ENCODE measurements around the gene SAMD4A.

SAMD4A gene

GRCh38 chr14:54638135-54638446 lies 71.2 kb downstream of the SAMD4A start:
- DNase-seq = no peak

DNA sequence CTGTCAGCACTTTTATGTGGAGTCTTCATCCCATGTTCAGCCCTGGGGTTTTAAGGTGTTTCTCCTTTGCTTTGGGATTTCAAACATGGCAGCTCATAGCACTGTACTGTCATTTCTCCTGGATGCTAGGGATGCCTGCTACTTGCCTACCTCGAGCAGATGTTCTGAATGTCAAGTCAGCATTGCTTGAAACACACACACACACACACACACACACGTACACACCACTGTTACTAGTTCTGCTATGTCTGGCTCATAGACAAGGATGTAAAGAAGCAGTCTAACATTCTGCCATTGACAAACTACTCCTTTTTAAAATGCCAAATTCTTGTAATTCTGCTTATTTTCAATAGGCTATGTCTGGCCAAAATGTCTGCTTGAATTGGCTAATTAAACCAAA lies 72.7 kb downstream of the SAMD4A start:
- DNase-seq = no peak

DNA sequence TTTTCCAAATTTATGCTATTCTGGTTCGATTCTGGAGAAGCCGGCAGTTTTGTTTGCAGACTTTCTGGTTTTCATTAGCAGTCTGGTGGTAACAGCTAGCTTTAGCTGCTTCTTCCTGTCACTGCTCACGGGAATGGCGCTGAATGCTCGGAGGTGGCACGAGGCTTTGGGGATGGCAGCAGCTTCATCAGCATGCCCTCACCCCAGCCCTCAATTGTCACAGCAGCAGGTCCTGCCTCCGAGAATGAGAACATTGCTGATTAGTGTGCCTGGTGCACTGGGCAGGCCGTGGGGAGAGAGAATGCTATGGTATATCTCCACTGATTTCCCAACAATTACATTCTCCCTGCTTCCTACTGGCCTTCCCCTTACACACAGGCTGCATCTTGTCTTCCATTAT lies 73.6 kb downstream of the SAMD4A start:
- no peak for DNase-seq

DNA sequence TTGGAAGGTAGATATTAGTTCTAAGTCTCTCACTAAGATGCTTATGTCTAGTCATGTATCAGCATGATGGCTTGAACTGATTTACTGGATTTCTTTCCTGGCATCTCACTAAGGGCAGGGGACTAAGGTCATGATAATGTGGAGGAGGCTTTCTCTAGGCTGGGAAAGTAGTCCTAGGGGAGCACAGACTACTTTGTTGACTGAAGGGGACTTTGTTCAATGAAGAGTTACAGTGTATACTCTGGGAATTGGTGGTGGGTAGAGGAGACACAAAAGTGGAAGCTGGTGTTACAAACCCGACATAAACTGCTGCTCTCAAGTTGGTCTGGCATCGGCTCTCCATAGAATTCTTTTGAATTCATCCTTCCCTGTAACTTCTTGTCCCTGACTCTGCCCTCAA lies 75.2 kb downstream of the SAMD4A start:
- DNase-seq = no peak

DNA sequence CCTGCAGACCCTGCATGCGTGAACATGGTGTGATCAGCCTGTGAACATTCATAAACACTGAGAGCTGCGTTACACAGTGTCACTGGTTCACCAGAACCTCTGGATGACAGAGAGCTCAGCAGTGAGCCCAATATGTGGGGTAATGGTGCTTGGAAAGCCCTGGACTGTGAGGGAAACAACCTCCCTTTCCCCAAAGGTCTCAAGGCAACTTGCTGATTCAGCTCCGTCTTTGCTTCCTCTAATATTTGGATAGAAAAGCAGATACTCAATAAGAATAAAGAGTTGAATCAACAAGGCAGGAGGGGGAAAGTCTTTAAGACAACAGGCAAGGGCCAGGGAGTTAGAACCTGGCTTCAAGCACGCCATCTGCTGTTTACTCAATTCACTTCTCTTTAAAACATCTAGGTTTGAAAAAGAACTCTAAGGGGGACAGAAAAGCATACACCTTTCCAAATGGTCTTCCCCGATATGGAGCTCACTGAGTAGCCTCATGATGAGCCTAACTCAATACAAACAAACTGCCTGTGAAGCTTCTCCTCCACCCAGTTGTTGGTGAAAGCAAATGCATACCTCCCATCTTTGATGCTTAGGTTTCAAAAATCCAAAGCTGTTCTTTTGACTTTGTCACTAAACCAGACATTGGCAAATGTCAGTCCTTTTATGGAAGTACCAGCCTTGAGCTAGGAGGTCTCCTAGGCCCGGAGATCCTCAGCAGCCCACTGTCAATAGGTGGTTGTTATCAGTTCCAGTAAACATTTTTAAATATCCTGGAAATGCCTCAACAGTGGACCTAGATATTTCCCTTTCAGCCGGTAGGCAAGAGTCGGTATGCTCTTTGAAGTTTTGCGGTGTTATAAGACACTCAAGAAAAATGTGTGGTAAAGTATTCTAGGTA lies 76.1 kb downstream of the SAMD4A start:
- no peak for DNase-seq

GRCh38 chr14:54643696-54644176 lies 76.8 kb downstream of the SAMD4A start:
- DNase-seq = no peak

DNA sequence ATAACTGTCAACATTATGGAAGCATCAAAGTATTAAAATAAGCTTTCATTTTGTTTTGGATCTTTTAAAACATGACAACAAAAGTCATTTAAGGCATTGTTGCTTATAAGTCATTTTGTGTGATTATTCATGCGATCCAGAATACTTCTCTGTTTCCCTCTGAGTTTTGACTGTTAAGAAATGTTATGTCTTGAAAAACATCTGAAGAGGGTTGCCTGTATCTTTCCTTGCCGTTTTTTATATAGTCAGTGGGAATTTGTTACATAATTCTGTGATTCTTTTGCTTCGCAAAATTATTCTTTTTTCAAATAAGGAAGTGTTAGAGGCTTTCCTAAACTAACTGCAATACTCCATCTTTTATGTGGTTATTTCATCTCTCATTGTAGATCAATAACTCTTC lies 78.7 kb downstream of the SAMD4A start:
- DNase-seq = no peak

GRCh38 chr14:54646626-54647025 lies 79.7 kb downstream of the SAMD4A start:
- no peak for DNase-seq

DNA sequence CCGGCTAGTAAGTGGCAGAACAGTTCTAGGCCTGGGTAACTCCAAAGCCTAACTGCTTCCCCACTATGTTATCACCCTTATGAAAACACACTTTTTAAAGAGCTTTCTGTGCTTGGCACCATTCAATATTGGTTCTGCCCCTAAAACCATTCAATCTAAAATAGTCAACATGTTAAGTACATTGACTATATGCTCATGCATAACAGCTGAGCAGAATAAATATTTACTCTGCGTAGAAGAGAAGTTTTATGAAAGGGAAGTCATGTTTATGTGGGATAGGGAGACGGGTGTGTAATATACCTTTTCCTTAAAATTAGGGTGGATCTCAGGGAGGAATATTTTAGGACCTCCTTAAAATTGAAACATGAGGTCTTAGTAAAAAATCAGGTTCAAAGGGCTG lies 80.5 kb downstream of the SAMD4A start:
- DNase-seq = no peak

- DNase-seq = no peak
Measured at GRCh38 chr14:54649056-54649455, 82.1 kb downstream of the SAMD4A start.

- DNase-seq = no peak
Measured at GRCh38 chr14:54650331-54650958, 83.5 kb downstream of the SAMD4A start.

GRCh38 chr14:54650959-54651351 lies 84.0 kb downstream of the SAMD4A start:
- no peak for DNase-seq

DNA sequence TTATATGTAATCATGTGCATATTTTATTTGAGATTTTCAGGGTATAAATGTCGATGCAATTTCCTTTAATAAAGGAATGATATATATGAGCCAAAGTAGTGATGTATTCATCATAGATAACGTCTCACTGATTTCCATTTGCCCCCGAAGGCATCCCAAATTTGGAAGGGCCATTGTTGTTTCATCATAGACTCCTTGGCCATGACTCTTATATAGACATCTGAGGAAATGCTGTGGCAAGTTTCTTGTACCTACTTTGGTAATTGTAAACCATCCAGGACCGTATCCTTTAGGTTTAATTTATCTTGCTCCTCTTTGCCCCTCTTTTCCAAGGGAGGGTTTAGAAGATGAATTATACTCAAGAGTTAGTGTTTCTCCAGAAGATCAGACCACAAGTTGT lies 84.7 kb downstream of the SAMD4A start:
- DNase-seq = no peak

GRCh38 chr14:54652188-54652587 lies 85.3 kb downstream of the SAMD4A start:
- DNase-seq = no peak

GRCh38 chr14:54652605-54653052 lies 85.7 kb downstream of the SAMD4A start:
- DNase-seq = no peak

GRCh38 chr14:54653712-54654469 lies 87.0 kb downstream of the SAMD4A start:
- DNase-seq = no peak

DNA sequence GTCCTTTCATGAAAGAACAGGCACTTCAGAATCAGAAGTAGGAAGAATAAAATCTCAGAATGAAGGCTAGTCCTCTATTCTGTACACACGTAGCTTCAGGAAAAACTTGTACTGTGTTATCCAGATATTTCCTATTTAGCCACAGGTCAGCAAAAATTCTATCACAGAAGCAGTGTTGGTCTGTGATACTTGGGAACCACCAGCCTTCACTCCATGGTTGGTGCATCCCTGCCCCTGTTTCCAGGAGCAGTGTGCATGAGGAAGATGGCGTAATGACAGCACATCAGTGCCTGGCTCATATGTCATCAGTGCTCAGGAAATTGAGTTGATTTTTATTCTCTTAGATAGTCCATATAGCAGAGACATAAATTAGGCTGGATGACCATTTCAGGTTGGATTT lies 87.7 kb downstream of the SAMD4A start:
- DNase-seq = no peak

DNA sequence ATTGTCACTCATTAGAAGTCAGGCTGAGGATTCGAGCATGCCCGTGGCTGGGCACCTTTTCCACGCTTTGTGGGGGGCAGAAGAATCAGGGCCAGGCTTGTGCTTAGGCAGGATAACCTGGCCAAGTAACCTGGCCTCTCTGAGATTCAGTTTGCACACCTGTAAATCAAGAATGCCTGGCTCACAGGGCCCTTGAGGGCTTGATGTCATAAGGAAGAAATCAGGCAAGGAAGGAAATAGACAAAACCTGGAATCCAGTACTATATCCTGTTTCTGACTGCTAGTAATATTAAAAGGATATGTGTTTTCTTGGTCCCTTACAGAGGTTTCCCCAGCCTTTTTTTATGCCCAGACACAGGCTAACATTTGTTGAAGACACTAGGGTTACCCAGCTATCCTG lies 91.9 kb downstream of the SAMD4A start:
- no peak for DNase-seq

- no peak for DNase-seq
Measured at GRCh38 chr14:54659365-54659764, 92.4 kb downstream of the SAMD4A start.

DNA sequence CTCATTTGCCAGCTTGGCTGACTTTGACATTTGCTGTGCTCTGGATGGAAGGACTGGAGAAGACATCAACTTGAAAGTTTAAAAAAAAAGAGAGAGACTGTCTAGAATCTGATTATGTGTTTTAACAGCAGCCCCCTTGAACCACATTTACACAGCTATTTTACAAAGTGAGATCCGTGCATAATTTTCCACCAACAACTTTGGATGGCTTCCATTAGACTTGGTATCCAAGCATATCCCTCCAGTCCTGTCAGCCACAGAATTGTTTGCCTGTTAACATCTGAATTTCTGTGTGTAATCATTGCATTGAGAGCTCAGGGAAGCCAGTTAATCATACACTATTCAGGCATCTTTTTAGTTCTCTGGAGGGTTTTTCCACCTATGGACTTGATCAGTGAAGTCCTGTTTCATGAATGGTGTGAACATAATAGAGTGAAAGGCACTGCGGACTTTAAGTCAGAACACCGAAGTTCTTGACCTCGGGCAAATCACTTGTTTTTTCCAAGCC lies 93.7 kb downstream of the SAMD4A start:
- no peak for DNase-seq

- DNase-seq = no peak
Measured at GRCh38 chr14:54662491-54663133, 95.7 kb downstream of the SAMD4A start.

DNA sequence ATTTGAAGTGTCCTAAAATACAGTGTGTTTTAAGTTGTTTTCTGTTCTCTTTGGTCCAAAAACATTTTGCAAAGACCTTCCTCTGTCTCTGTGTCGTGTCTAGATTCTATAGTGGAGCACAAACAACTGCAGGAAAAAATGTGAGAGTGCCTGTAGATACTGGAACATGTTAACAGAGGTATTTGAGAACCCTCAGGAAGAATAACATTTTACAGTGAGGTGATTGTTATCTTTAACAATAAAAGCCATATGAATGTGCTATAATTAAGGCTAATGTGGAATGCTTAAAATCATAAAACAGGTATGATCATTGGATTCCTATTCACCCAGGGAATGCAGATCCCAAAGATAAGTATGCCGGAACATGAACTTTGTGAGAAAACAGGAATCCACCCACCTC lies 98.0 kb downstream of the SAMD4A start:
- no peak for DNase-seq

GRCh38 chr14:54665946-54666345 lies 99.0 kb downstream of the SAMD4A start:
- no peak for DNase-seq
